ENCODE results near the gene KRTAP4-8.
"Not testable (repeated sequence)": the region's sequence is repeated elsewhere in the genome, so short reads cannot be mapped to it uniquely, and the experiment has no call there.

DNA sequence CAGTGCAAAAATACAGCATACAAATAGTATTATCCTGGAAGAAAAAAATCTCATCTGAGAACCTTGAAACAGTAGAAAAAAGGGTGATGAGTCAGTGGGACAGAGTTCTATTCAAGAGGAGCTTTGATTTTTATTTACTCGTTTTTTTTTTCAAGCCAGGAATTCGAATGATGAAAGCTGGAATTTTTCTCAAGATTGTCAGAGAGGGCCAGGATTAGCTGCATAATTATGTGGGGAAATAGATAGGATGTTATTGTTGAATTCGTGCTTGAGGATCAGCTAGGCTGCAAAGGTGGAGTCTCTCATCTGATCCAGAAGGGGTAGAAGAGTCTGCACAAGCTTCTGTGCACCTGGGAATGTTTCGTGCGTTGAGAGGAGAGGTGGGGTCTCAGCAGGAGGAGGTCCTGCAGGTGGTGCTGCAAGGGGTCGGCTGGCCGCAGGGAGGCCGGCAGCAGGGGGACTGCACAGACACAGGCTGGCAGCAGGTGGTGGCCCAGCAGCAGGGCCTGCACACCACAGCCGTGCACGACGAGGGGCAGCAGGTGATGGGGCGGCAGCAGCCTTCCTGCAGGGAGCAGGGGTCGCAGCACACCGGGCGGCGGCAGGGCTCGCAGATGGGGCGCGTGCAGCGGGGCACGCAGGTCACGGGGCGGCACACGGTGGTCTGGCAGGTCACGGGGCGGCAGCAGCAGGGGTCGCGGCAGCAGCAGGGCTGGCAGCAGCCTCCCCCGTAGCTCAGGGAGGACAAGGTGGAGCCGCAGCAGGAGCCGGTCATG lies 38.5 kb downstream of the KRTAP4-8 start:
- not testable (repeated sequence) for TF ChIP-seq SIN3A (IDR thresholded peaks at IDR 0.05; ENCODE audit: borderline replicate concordance, insufficient read depth, low read depth, low read length)
- TF ChIP-seq, protein P1, sequence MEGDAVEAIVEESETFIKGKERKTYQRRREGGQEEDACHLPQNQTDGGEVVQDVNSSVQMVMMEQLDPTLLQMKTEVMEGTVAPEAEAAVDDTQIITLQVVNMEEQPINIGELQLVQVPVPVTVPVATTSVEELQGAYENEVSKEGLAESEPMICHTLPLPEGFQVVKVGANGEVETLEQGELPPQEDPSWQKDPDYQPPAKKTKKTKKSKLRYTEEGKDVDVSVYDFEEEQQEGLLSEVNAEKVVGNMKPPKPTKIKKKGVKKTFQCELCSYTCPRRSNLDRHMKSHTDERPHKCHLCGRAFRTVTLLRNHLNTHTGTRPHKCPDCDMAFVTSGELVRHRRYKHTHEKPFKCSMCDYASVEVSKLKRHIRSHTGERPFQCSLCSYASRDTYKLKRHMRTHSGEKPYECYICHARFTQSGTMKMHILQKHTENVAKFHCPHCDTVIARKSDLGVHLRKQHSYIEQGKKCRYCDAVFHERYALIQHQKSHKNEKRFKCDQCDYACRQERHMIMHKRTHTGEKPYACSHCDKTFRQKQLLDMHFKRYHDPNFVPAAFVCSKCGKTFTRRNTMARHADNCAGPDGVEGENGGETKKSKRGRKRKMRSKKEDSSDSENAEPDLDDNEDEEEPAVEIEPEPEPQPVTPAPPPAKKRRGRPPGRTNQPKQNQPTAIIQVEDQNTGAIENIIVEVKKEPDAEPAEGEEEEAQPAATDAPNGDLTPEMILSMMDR (IDR thresholded peaks at IDR 0.05): not testable (repeated sequence)

All from Panc1 (cell line).